Spleen (tissue), 11 donors: ENCODE measurements around the gene ZC3H4. TPM values are rescaled to one million over a fixed set of nuclear protein-coding genes. Genes with fewer than 3 reads are reported as not detected.
A peak's percentile ranks its signal among the peaks of the same experiment; 100 is the strongest.

Source experiments
- DNase-seq: peaks from one replicate; pipeline ENCODE4 v3.0.0-alpha.2; 2020
- H3K27ac ChIP-seq, 8 donors: fragments of 200-600 bp; sonication (generic) in 7 of 8; 1 replicate in 4 of 8; 2 replicates in 4 of 8; pipeline versions ENCODE4 v1.5.0 to v1.8.0; 2016 to 2021; ENCODE audit warnings: inconsistent platforms in 4 of 8, mild to moderate bottlenecking in 4 of 8, moderate library complexity in 1 of 8
- H3K27me3 ChIP-seq, 7 donors: fragments of 200-600 bp; sonication (generic) in 6 of 7; replicated peaks in 1 of 7; 1 replicate in 4 of 7; 2 replicates in 3 of 7; pipeline versions ENCODE4 v1.5.0 to v1.8.0; 2016 to 2021; ENCODE audit warnings: inconsistent platforms in 3 of 7, mild to moderate bottlenecking in 1 of 7
- H3K36me3 ChIP-seq, 6 donors: fragments of 200-600 bp; sonication (generic) in 5 of 6; 1 replicate in 4 of 6; 2 replicates in 2 of 6; pipeline versions ENCODE4 v1.5.0 to v1.8.0; 2016 to 2021; ENCODE audit warnings: inconsistent platforms in 2 of 6
- H3K4me1 ChIP-seq, 6 donors: fragments of 200-600 bp; sonication (generic) in 5 of 6; 1 replicate in 3 of 6; 2 replicates in 3 of 6; pipeline versions ENCODE4 v1.5.0 to v1.8.0; 2016 to 2021; ENCODE audit warnings: inconsistent platforms in 3 of 6
- H3K4me3 ChIP-seq, 8 donors: fragments of 200-600 bp; sonication (generic) in 7 of 8; 1 replicate in 4 of 8; 2 replicates in 4 of 8; pipeline versions ENCODE4 v1.5.0 to v1.8.0; 2016 to 2021; ENCODE audit warnings: inconsistent platforms in 4 of 8, mild to moderate bottlenecking in 4 of 8, moderate library complexity in 2 of 8
- H3K9me3 ChIP-seq, 8 donors: fragments of 200-600 bp; sonication (generic) in 7 of 8; 1 replicate in 4 of 8; 2 replicates in 4 of 8; pipeline versions ENCODE4 v1.5.0 to v1.8.0; 2016 to 2021; ENCODE audit warnings: inconsistent platforms in 4 of 8
- CTCF ChIP-seq, 11 experiments: fragments of 200-600 bp in 7 of 11; fragments of 450-650 bp in 4 of 11; sonication (generic) in 4 of 11; IDR thresholded peaks in 8 of 11; conservative IDR thresholded peaks in 3 of 11; 1 replicate in 7 of 11; 2 replicates in 4 of 11; pipeline versions ENCODE4 v1.4.0 to v1.8.0; 2016 to 2021; ENCODE audit warnings: antibody characterized with exemption in 11 of 11, inconsistent platforms in 4 of 11, mild to moderate bottlenecking in 1 of 11
- POLR2A ChIP-seq, 3 donors: fragments of 450-650 bp; IDR thresholded peaks; one replicate each; pipeline ENCODE4 v1.5.1; 2017; ENCODE audit warnings: antibody characterized with exemption in 3 of 3, mild to moderate bottlenecking in 1 of 3
- POLR2AphosphoS5 ChIP-seq, 3 donors: sonication (generic); formaldehyde crosslinking; IDR thresholded peaks; one replicate each; pipeline ENCODE4 v1.5.1; 2017; ENCODE audit warnings: antibody characterized with exemption in 3 of 3
- WGBS, 5 donors: extraction: QIAGEN DNeasy Blood & Tissue Kit in 3 of 5; methylation state at CpG; one replicate each; pipeline versions ENCODE4 v1.1.5 to v1.1.7; 2013 to 2018; 5-methylcytosine and 5-hydroxymethylcytosine counted together
- intact Hi-C: fragments of 100-400 bp; cut with DNase I; formaldehyde crosslinking; loops from one replicate; pipeline ENCODE4 v1.15.0; 2023; ENCODE audit warnings: low total_unique reads
- polyA plus RNA-seq, 3 donors: library from polyadenylated mRNA; stranded (reverse); fragments of 200-250 nt; gene quantifications; one replicate each; pipeline ENCODE4 v1.2.1, GENCODE V29; 2013
- total RNA-seq, 7 donors: library from RNA; depleted of rRNA in 3 of 7; stranded (reverse); fragments of >200 nt in 3 of 7; fragmentation: NEBNext Ultra II Directional in 4 of 7; extraction: Animal tissue kit (Norgen Biotek cat#: 25700) in 4 of 7; gene quantifications; one replicate each; pipeline versions ENCODE4 v1.1.0 to v1.2.1, GENCODE V29; 2016 to 2021
- donor health status: healthy with polysubstance abuse.
- donor health status: DM: no; HTN: no; CAD: no; lungs with moderate emphysema.
- donor health status: DM: no; HTN: no; CAD: no.
- donor health status: Bipolar disorder and iron deficiency.
- donor health status: healthy.
- donor health status: DM: no; HTN: no; CAD: no.
- donor health status: DM: yes; HTN: yes; CAD: no.

The ZC3H4 gene
- total and polyA plus RNA-seq, 10 donors, result 6.0 to 68.7 (median 33.4) TPM

- DNase-seq, result no peak
- Histone ChIP-seq H3K4me3 (no peak overlapping the region), H3K4me1 (peaks cover 6 to 28% (median 17%) of the 10 kb centered on the region in 6 donors), H3K27ac (no peak overlapping the region), H3K9me3 (no peaks in the 10 kb centered on the region), H3K36me3 (peaks cover 0 to 37% (median 5%) of the 10 kb centered on the region in 6 donors), H3K27me3 (no peaks in the 10 kb centered on the region)
- TF ChIP-seq CTCF (IDR thresholded peaks at IDR 0.05 in 8 of 11, conservative IDR thresholded peaks at IDR 0.05 in 3 of 11) (no peak), POLR2A (IDR thresholded peaks at IDR 0.05) (no peak), POLR2AphosphoS5 (IDR thresholded peaks at IDR 0.05) (no peak)
- WGBS, 5 donors, result 89 to 98% (median 96%) methylated on average over 20 to 56 of the region's 56 CpGs
- intact Hi-C loops, result no loop called here
Observed at GRCh38 chr19:47044946-47045866, 68.4 kb downstream of the ZC3H4 start.

- Histone ChIP-seq H3K4me3 (no peak overlapping the region), H3K9me3 (no peaks in the 10 kb centered on the region), H3K27me3 (no peaks in the 10 kb centered on the region), H3K36me3 (peaks cover 0 to 33% (median 5%) of the 10 kb centered on the region in 6 donors), H3K4me1 (peaks cover 0 to 15% (median 4%) of the 10 kb centered on the region in 6 donors), H3K27ac (no peak overlapping the region)
- DNase-seq, result no peak
- intact Hi-C loops, result no loop called here
- TF ChIP-seq CTCF (IDR thresholded peaks at IDR 0.05 in 8 of 11, conservative IDR thresholded peaks at IDR 0.05 in 3 of 11) (no peak), POLR2A (IDR thresholded peaks at IDR 0.05) (no peak), POLR2AphosphoS5 (IDR thresholded peaks at IDR 0.05) (no peak)
- 84 to 89% (median 88%) methylated on average over 8 of the region's 8 CpGs for WGBS, 5 donors
Observed at GRCh38 chr19:47040869-47041268, 72.7 kb downstream of the ZC3H4 start.

- no peaks in the 10 kb centered on the region for H3K9me3 ChIP-seq
- WGBS, 5 donors, result 86 to 95% (median 88%) methylated on average over 9 to 17 of the region's 17 CpGs
- peaks cover 0 to 10% (median 0%) of the 10 kb centered on the region in 7 donors for H3K27me3 ChIP-seq
- no peak overlapping the region for H3K27ac ChIP-seq
- H3K4me1 ChIP-seq, result peaks cover 6 to 26% (median 14%) of the 10 kb centered on the region in 6 donors
- intact Hi-C loops, result loop anchor here (10.0 kb wide), 1 partner anchor 85 kb away; no protein-coding TSS in a partner anchor
- TF ChIP-seq POLR2A (IDR thresholded peaks at IDR 0.05) (no peak), CTCF (IDR thresholded peaks at IDR 0.05 in 8 of 11, conservative IDR thresholded peaks at IDR 0.05 in 3 of 11) (no peak), POLR2AphosphoS5 (IDR thresholded peaks at IDR 0.05) (peak in 1 of 3 donors; percentile 62)
- no peak overlapping the region for H3K4me3 ChIP-seq
- H3K36me3 ChIP-seq, result peaks cover 0 to 19% (median 0%) of the 10 kb centered on the region in 6 donors
- no peak for DNase-seq
Observed at GRCh38 chr19:47039239-47039874, 74.2 kb downstream of the ZC3H4 start.
